Upper lobe of right lung (tissue), 1 donor: ENCODE data around the gene SPRN. TPM values are rescaled to one million over a fixed set of nuclear protein-coding genes. Genes with fewer than 3 reads are reported as not detected.

Source experiments
- ATAC-seq: fragments of 200-7000 bp; cut with Tn5 transposase; one replicate; pipeline ENCODE4 v1.9.1; 2020; ENCODE audit warnings: mild to moderate bottlenecking, moderate library complexity
- DNase-seq: peaks from one replicate; pipeline ENCODE4 v3.0.0-alpha.2; 2020
- H3K27ac ChIP-seq: fragments of 200-600 bp; one replicate; pipeline ENCODE4 v1.8.0; 2022
- H3K27me3 ChIP-seq: fragments of 200-600 bp; one replicate; pipeline ENCODE4 v1.8.0; 2022; ENCODE audit warnings: mild to moderate bottlenecking
- H3K36me3 ChIP-seq: fragments of 200-600 bp; one replicate; pipeline ENCODE4 v1.8.0; 2022
- H3K4me1 ChIP-seq: fragments of 200-600 bp; one replicate; pipeline ENCODE4 v1.8.0; 2022
- H3K4me3 ChIP-seq: fragments of 200-600 bp; one replicate; pipeline ENCODE4 v1.8.0; 2022; ENCODE audit warnings: mild to moderate bottlenecking
- H3K9me3 ChIP-seq: fragments of 200-600 bp; one replicate; pipeline ENCODE4 v1.8.0; 2022
- CTCF ChIP-seq: fragments of 200-600 bp; IDR thresholded peaks from one replicate; pipeline ENCODE4 v1.8.0; 2022; ENCODE audit warnings: antibody characterized with exemption
- intact Hi-C: fragments of 100-400 bp; cut with DNase I; formaldehyde crosslinking; loops from one replicate; pipeline ENCODE4 v1.11.0; 2022
- total RNA-seq: library from RNA; stranded (reverse); fragmentation: NEBNext Ultra II Directional; extraction: Animal tissue kit (Norgen Biotek cat#: 25700); gene quantifications from one replicate; pipeline ENCODE4 v1.2.1, GENCODE V29; 2021
- donor health status: DM: no; HTN: yes; CAD: no; lungs with severe emphysema.

Gene SPRN
- total RNA-seq, 1 donor from 2014 or later = not detected

GRCh38 chr10:133422223-133422806, 2.1 kb downstream of the SPRN start:
- H3K27ac ChIP-seq = no peak overlapping the region
- ATAC-seq (no peak), DNase-seq (no peak)
- H3K27me3 ChIP-seq = peaks cover 6% of the 10 kb centered on the region
- intact Hi-C loops = no loop called here
- no peaks in the 10 kb centered on the region for H3K4me1 ChIP-seq
- H3K36me3 ChIP-seq = peaks cover 20% of the 10 kb centered on the region
- H3K4me3 ChIP-seq = no peak overlapping the region
- no peaks in the 10 kb centered on the region for H3K9me3 ChIP-seq
- no peak for TF ChIP-seq CTCF

- Histone ChIP-seq H3K27me3 (peaks cover 6% of the 10 kb centered on the region), H3K4me1 (no peaks in the 10 kb centered on the region), H3K9me3 (no peaks in the 10 kb centered on the region), H3K4me3 (no peak overlapping the region), H3K27ac (no peak overlapping the region), H3K36me3 (peaks cover 20% of the 10 kb centered on the region)
- ATAC-seq (no peak), DNase-seq (no peak)
- intact Hi-C loops = no loop called here
- no peak for TF ChIP-seq CTCF
Measured at GRCh38 chr10:133421336-133422222, 2.8 kb downstream of the SPRN start.

GRCh38 chr10:133420579-133420978, 3.8 kb downstream of the SPRN start:
- H3K27me3 ChIP-seq = peaks cover 6% of the 10 kb centered on the region
- no peak for DNase-seq
- peaks cover 20% of the 10 kb centered on the region for H3K36me3 ChIP-seq
- intact Hi-C loops = no loop called here
- no peaks in the 10 kb centered on the region for H3K9me3 ChIP-seq
- no peak for ATAC-seq
- TF ChIP-seq CTCF = no peak
- H3K4me3 ChIP-seq = no peak overlapping the region
- H3K4me1 ChIP-seq = no peaks in the 10 kb centered on the region
- H3K27ac ChIP-seq = no peak overlapping the region

- no peak for DNase-seq
- no peak overlapping the region for H3K4me3 ChIP-seq
- peaks cover 20% of the 10 kb centered on the region for H3K36me3 ChIP-seq
- no peak for ATAC-seq
- TF ChIP-seq CTCF = no peak
- no peaks in the 10 kb centered on the region for H3K4me1 ChIP-seq
- no peaks in the 10 kb centered on the region for H3K9me3 ChIP-seq
- H3K27me3 ChIP-seq = peaks cover 6% of the 10 kb centered on the region
- intact Hi-C loops = no loop called here
- no peak overlapping the region for H3K27ac ChIP-seq
Measured at GRCh38 chr10:133420028-133420427, 4.4 kb downstream of the SPRN start.

GRCh38 chr10:133419211-133419950, 5.0 kb downstream of the SPRN start:
- Histone ChIP-seq H3K27ac (no peak overlapping the region), H3K27me3 (peaks cover 6% of the 10 kb centered on the region), H3K36me3 (peaks cover 20% of the 10 kb centered on the region), H3K9me3 (no peaks in the 10 kb centered on the region), H3K4me3 (no peak overlapping the region), H3K4me1 (no peaks in the 10 kb centered on the region)
- no peak for TF ChIP-seq CTCF
- DNase-seq = no peak
- intact Hi-C loops = no loop called here
- no peak for ATAC-seq
